Measurements from ENCODE around the gene TBPL1. TPM values are rescaled to one million over a fixed set of nuclear protein-coding genes. Genes with fewer than 3 reads are reported as not detected.

TBPL1 gene
- polyA plus RNA-seq (2011; rRNA removed) (29.9 and 41.1 TPM in 2 replicates), polyA plus RNA-seq (2017; fragmentation: RNase III; extraction: RNeasy Plus Mini Kit Qiagen cat#74134 plus additional on column Dnase treatment) (22.4 to 24.7 TPM (median 24.7 TPM) in 3 replicates), polyA minus RNA-seq (2011; rRNA and poly(A)+ RNA removed) (5.8 and 9.0 TPM in 2 replicates)
- 15.7 and 16.4 TPM in 2 replicates for polyA plus RNA-seq (2012; cell fraction: cytosol; rRNA removed)
- 5.1 and 7.4 TPM in 2 replicates for polyA plus RNA-seq (2012; cell fraction: nucleus; rRNA removed)

DNA sequence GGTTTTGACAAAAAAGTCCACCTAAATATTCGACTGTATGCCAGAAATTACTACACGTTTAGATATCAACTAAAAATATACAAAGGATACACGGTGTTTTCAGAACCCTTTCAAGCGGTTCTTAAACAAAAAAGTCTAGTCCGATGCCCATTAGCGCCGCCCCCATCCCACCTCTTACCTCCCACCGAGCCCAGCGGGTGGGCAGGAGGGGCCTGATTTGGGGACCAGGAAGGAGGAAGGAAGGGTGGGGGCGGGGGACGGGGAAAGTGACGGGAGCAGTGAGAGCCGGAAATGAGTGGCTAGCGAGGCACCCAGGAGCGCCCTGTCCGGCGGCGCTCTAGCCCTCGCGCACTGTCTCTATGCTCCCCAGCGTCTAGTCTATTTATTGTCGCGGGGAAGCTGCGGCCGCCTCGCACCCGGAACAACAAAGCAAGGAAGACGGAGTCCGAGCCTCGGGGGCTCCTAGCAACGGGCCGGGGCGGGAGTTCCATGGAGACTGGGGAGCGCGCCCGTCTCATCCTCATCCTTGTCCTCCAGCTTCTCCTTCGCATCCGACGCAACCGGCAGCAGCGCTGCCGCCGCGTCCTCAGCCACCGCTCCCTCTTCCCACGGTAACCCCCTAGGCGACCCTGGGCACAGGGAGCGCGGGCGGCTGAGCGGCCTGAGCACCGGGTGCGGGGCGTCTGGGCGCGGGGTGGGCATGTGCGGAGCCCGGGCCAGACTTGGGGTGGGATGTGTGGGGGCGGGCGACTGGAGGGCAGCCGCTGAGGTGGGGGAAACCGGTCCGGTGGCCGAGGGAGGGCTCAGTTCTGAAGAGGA, at the start of gene TBPL1:
TSS of gene TBPL1 (plus strand) at position 410 of the 819 bp plus-strand sequence. CDS start 26,902 bp downstream, outside the sequence.
- Histone ChIP-seq H3K4me2 (peak within 1 kb of the TSS; percentile 96), H3K4me3 (peak within 1 kb of the TSS; percentile 77), H3K9me3 (no peaks in the 10 kb centered on the region), H3K27ac (peak within 1 kb of the TSS; percentile 89 to 94), H3K4me1 (peaks cover 23% of the 10 kb centered on the region)
- FAIRE-seq (no peak), ATAC-seq (peak; percentile 93 to 96), DNase-seq (ENCODE audit: low read depth in 1 of 2, low spot score in 1 of 2) (peak; percentile 73 to 96)
- TF ChIP-seq, protein P1, sequence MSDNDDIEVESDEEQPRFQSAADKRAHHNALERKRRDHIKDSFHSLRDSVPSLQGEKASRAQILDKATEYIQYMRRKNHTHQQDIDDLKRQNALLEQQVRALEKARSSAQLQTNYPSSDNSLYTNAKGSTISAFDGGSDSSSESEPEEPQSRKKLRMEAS (IDR thresholded peaks at IDR 0.05): peak; percentile 57; the same call in 1 of the 2 replicates
- TF ChIP-seq EHF (CRISPR knock-in tag; IDR thresholded peaks at IDR 0.05) (0 out of 2 replicates have a peak, but pooled peaks have one; percentile 65), EP300 (IDR thresholded peaks at IDR 0.05) (no peak), TFCP2L1 (CRISPR knock-in tag; IDR thresholded peaks at IDR 0.05) (no peak), BCL3 (IDR thresholded peaks at IDR 0.05) (peak; percentile 72; the same call in 1 of the 3 replicates), GATA3 (IDR thresholded peaks at IDR 0.05; ENCODE audit: borderline replicate concordance) (peak; percentile 47; the same call in 1 of the 2 replicates), PBX3 (IDR thresholded peaks at IDR 0.05) (peak; percentile 31; the same call in 1 of the 2 replicates), FOXS1 (CRISPR knock-in tag; IDR thresholded peaks at IDR 0.05) (no peak), CBX2 (IDR thresholded peaks at IDR 0.05; ENCODE audit: borderline replicate concordance, low read depth) (no peak), HOXA7 (CRISPR knock-in tag; IDR thresholded peaks at IDR 0.05) (no peak), CHD2 (IDR thresholded peaks at IDR 0.05; ENCODE audit: low read length, partially characterized antibody) (peak; percentile 30), CEBPB (IDR thresholded peaks at IDR 0.05) (0 out of 4 replicates have a peak, but pooled peaks of 1 of the 2 experiments have one; percentile 8), JUN (IDR thresholded peaks at IDR 0.05) (peak; percentile 24 to 92; a peak in 3 of 5 replicates), CTCF (IDR thresholded peaks at IDR 0.05) (no peak), ESRRA (IDR thresholded peaks at IDR 0.05; ENCODE audit: borderline replicate concordance, low read length) (no peak), POLR2A (IDR thresholded peaks at IDR 0.05; ENCODE audit: low read length) (peak; percentile 55), MYC (IDR thresholded peaks at IDR 0.05; ENCODE audit: borderline replicate concordance, low read length) (0 out of 2 replicates have a peak, but pooled peaks have one; percentile 34)
- POLR2A ChIA-PET: interaction anchor here (0.6 to 1.4 kb wide), 4 partner anchors 9 to 469 kb away, joined by 3 to 4 read pairs (median 3); no protein-coding TSS in a partner anchor
- CTCF ChIA-PET: interaction anchor here (0.8 to 3.4 kb wide), 9 partner anchors 9 to 151 kb away, joined by 3 to 11 read pairs (median 4); no protein-coding TSS in a partner anchor
- WGBS (ENCODE audit: missing lambda C conversion rate): 0% methylated on average over 15 of the region's 64 CpGs

- Histone ChIP-seq H3K4me1 (no peaks in the 10 kb centered on the region), H3K4me2 (no peak overlapping the region), H3K9me3 (no peaks in the 10 kb centered on the region), H3K4me3 (no peak overlapping the region), H3K27ac (no peak overlapping the region)
- WGBS (ENCODE audit: missing lambda C conversion rate): 83% methylated on average over 2 of the region's 2 CpGs
- no peak for DNase-seq (ENCODE audit: low read depth in 1 of 2, low spot score in 1 of 2)
- CTCF ChIA-PET: no interaction called here
- no peak for FAIRE-seq
- TF ChIP-seq NR3C1 (IDR thresholded peaks at IDR 0.05) (no peak), MAFK (IDR thresholded peaks at IDR 0.05; ENCODE audit: partially characterized antibody) (peak; percentile 21), ZC3H11A (IDR thresholded peaks at IDR 0.05) (no peak)
- POLR2A ChIA-PET: no interaction called here
- no peak for ATAC-seq
Measured at GRCh38 chr6:133903855-133904254, 49.2 kb upstream of the TBPL1 start.
